HCT116 (cell line): ENCODE results near the gene UBAP1L. TPM values are rescaled to one million over a fixed set of nuclear protein-coding genes. Genes with fewer than 3 reads are reported as not detected.

ENCODE experiments used
- ATAC-seq: fragments of 200-7000 bp; cut with Tn5 transposase; 2 replicates; pipeline ENCODE4 v1.9.1; 2020; ENCODE audit warnings: mild to moderate bottlenecking, moderate library complexity
- BruUV-seq: library from RNA; stranded (reverse); fragments of 400-500 nt; replicated peaks from 2 replicates; lab custom pipeline; 2021; lab: Mats Ljungman, UMichigan
- CTCF ChIA-PET: fragments of 300-600 bp; sonication (Branson Sonifier 250); formaldehyde crosslinking; loops from one replicate; lab custom pipeline; 2021; ENCODE audit warnings: antibody characterized with exemption; lab: Charles Lee
- POLR2A ChIA-PET: fragments of 300-600, 350-600 bp; sonication (Branson Sonifier 250); formaldehyde crosslinking; loops from one replicate; lab custom pipeline; 2021; ENCODE audit warnings: antibody characterized with exemption; lab: Charles Lee
- RAD21 ChIA-PET, 2 experiments: fragments of 300-600 bp; sonication (Branson Sonifier 250); formaldehyde crosslinking; loops; one replicate each; lab custom pipeline; 2023; ENCODE audit warnings: low total read pairs in 2 of 2; ENCODE audit not compliant: uncharacterized antibody in 2 of 2, unreplicated experiment in 2 of 2, low non-redundant PET in 1 of 2; lab: Charles Lee
- DNase-seq: peaks from one replicate; pipeline ENCODE4 v3.0.0-alpha.2; 2010; ENCODE audit warnings: low read depth, low spot score
- H2AFZ ChIP-seq: fragments of 200-600 bp; shearing (Covaris generic), sonication (generic); 2 replicates; pipeline ENCODE4 v1.6.1; 2017; ENCODE audit warnings: low read depth, mixed run types, mixed read lengths, antibody characterized with exemption, low read length; ENCODE audit not compliant: poor library complexity, severe bottlenecking
- H3K27ac ChIP-seq: 2 replicates; pipeline ENCODE4 v1.5.1; 2012; ENCODE audit warnings: low read depth, low read length
- H3K27me3 ChIP-seq: fragments of 200-600 bp; sonication (generic); 2 replicates; pipeline ENCODE4 v1.6.1; 2016; ENCODE audit warnings: mixed run types, low read length, mixed read lengths; ENCODE audit not compliant: insufficient read depth
- H3K36me3 ChIP-seq, 2 experiments: fragments of 200-500 bp in 1 of 2; fragments of 200-600 bp in 1 of 2; sonication (Bioruptor generic) in 1 of 2; sonication (generic) in 1 of 2; 2 replicates each; pipeline versions ENCODE4 v1.5.1 to v1.6.1; 2014 to 2016; ENCODE audit warnings: low read length in 2 of 2, inconsistent platforms in 1 of 2, mixed read lengths in 1 of 2, mixed run types in 1 of 2; ENCODE audit not compliant: insufficient read depth in 2 of 2, control insufficient read depth in 1 of 2
- H3K4me1 ChIP-seq, 2 experiments: fragments of 200-600 bp in 1 of 2; sonication (generic) in 1 of 2; 2 replicates each; pipeline versions ENCODE4 v1.5.1 to v1.6.1; 2012 to 2017; ENCODE audit warnings: low read length in 2 of 2, inconsistent platforms in 1 of 2, mild to moderate bottlenecking in 1 of 2, mixed read lengths in 1 of 2, mixed run types in 1 of 2, moderate library complexity in 1 of 2; ENCODE audit not compliant: insufficient read depth in 2 of 2, control insufficient read depth in 1 of 2
- H3K4me2 ChIP-seq: fragments of 200-600 bp; sonication (generic); 2 replicates; pipeline ENCODE4 v1.6.1; 2017; ENCODE audit warnings: mixed run types, low read length, mixed read lengths
- H3K4me3 ChIP-seq, 2 experiments: fragments of 200-600 bp in 1 of 2; sonication (generic) in 1 of 2; replicated peaks in 1 of 2; 2 replicates each; pipeline ENCODE4 v1.5.1; 2011 to 2016; ENCODE audit warnings: low read length in 2 of 2, control low read depth in 1 of 2, low read depth in 1 of 2, mild to moderate bottlenecking in 1 of 2, mixed read lengths in 1 of 2, mixed run types in 1 of 2
- H3K79me2 ChIP-seq: fragments of 200-600 bp; sonication (generic); 2 replicates; pipeline ENCODE4 v1.6.1; 2017; ENCODE audit warnings: mild to moderate bottlenecking, mixed run types, low read length, moderate library complexity, mixed read lengths; ENCODE audit not compliant: insufficient read depth
- H3K9ac ChIP-seq: fragments of 200-600 bp; sonication (generic); 2 replicates; pipeline ENCODE4 v1.6.1; 2016; ENCODE audit warnings: low read length, mixed read lengths
- H3K9me2 ChIP-seq: fragments of 200-600 bp; sonication (generic), shearing (Covaris generic); 2 replicates; pipeline ENCODE4 v1.6.1; 2017; ENCODE audit warnings: mixed run types, mild to moderate bottlenecking, moderate library complexity; ENCODE audit not compliant: insufficient read depth
- H3K9me3 ChIP-seq, 2 experiments: fragments of 200-500 bp in 1 of 2; fragments of 200-600 bp in 1 of 2; sonication (Bioruptor generic) in 1 of 2; sonication (generic) in 1 of 2; 2 replicates each; pipeline ENCODE4 v1.6.1; 2014 to 2017; ENCODE audit warnings: low read length in 2 of 2, mixed read lengths in 2 of 2, inconsistent platforms in 1 of 2, low read depth in 1 of 2, mild to moderate bottlenecking in 1 of 2, mixed run types in 1 of 2, moderate library complexity in 1 of 2; ENCODE audit not compliant: control insufficient read depth in 1 of 2, insufficient read depth in 1 of 2
- H4K20me1 ChIP-seq: fragments of 200-600 bp; sonication (generic), shearing (Covaris generic); 2 replicates; pipeline ENCODE4 v1.6.1; 2017; ENCODE audit warnings: mixed run types, mild to moderate bottlenecking, moderate library complexity; ENCODE audit not compliant: insufficient read depth
- CEBPB ChIP-seq: IDR thresholded peaks from 2 replicates; pipeline ENCODE4 v1.6.1; 2012; ENCODE audit warnings: low read depth
- EZH2phosphoT487 ChIP-seq: fragments of 200-600 bp; IDR thresholded peaks from 2 replicates; pipeline ENCODE4 v1.6.1; 2018; ENCODE audit warnings: antibody characterized with exemption, borderline replicate concordance
- POLR2A ChIP-seq: IDR thresholded peaks from 2 replicates; pipeline ENCODE4 v1.7.0; 2011; ENCODE audit warnings: borderline replicate concordance; ENCODE audit not compliant: insufficient read depth, insufficient read length; ENCODE audit errors: extremely low read depth
- SP1 ChIP-seq: IDR thresholded peaks from 2 replicates; pipeline ENCODE4 v1.6.1; 2012; ENCODE audit warnings: low read depth
- intact Hi-C: fragments of 100-400 bp; cut with micrococcal nuclease; formaldehyde crosslinking; loops from 2 replicates; pipeline ENCODE4 v1.10.0; 2022
- total RNA-seq: library from RNA; stranded (reverse); gene quantifications from one replicate; pipeline ENCODE4 v1.2.1, GENCODE V29; 2021; ENCODE audit not compliant: unreplicated experiment
- TF ChIP-seq, protein P1 (sequence below), 3 experiments: fragments of 200-600 bp in 1 of 3; sonication (generic) in 1 of 3; IDR thresholded peaks in 2 of 3; conservative IDR thresholded peaks in 1 of 3; 2 replicates each; pipeline ENCODE4 v1.5.1; 2012 to 2017; ENCODE audit warnings: low read depth in 2 of 3, low read length in 2 of 3, antibody characterized with exemption in 1 of 3, borderline replicate concordance in 1 of 3, control low read depth in 1 of 3, mild to moderate bottlenecking in 1 of 3, mixed read lengths in 1 of 3, mixed run types in 1 of 3, moderate library complexity in 1 of 3; ENCODE audit not compliant: insufficient read depth in 1 of 3
- TF ChIP-seq, protein P2 (sequence below): IDR thresholded peaks from 2 replicates; pipeline ENCODE4 v1.6.1; 2012
- TF ChIP-seq, protein P3 (sequence below): IDR thresholded peaks from 2 replicates; pipeline ENCODE4 v1.6.1; 2012; ENCODE audit warnings: low read depth

The UBAP1L gene
- total RNA-seq, 1 experiment from 2014 or later = 4.0 TPM

DNA sequence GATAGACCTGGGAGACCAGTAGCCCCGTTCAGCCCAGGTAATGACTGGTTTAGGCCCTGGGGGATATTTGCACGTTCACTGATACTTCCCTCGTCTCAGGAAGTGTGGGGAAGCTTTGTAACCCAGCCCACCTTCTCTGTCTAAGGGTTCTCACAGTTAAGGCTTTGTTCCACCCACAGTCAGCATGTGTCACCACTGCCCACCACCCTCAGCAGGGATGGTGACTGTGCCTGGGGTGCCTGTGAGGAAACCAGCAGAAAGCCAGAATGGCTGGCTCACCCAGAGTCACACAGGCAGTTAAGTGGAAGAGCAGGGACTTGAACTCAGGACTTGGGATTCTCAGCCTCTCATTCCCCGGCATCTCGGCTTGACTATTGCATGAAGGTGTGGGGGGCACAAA is 33.2 kb downstream of the UBAP1L start:
- Histone ChIP-seq H3K9me2 (no peaks in the 10 kb centered on the region), H3K36me3 (no peaks in the 10 kb centered on the region), H3K4me1 (peaks cover 3 to 13% of the 10 kb centered on the region in 2 experiments; a peak in 2 of 4 replicates), H2AFZ (no peak overlapping the region), H3K4me3 (no peak overlapping the region), H3K4me2 (no peak overlapping the region)
- no peak for ATAC-seq
- POLR2A ChIA-PET = no interaction called here
- intact Hi-C loops = no loop called here
- TF ChIP-seq, protein P1, sequence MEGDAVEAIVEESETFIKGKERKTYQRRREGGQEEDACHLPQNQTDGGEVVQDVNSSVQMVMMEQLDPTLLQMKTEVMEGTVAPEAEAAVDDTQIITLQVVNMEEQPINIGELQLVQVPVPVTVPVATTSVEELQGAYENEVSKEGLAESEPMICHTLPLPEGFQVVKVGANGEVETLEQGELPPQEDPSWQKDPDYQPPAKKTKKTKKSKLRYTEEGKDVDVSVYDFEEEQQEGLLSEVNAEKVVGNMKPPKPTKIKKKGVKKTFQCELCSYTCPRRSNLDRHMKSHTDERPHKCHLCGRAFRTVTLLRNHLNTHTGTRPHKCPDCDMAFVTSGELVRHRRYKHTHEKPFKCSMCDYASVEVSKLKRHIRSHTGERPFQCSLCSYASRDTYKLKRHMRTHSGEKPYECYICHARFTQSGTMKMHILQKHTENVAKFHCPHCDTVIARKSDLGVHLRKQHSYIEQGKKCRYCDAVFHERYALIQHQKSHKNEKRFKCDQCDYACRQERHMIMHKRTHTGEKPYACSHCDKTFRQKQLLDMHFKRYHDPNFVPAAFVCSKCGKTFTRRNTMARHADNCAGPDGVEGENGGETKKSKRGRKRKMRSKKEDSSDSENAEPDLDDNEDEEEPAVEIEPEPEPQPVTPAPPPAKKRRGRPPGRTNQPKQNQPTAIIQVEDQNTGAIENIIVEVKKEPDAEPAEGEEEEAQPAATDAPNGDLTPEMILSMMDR (IDR thresholded peaks at IDR 0.05 in 2 of 3, conservative IDR thresholded peaks at IDR 0.05 in 1 of 3; ENCODE audit: borderline replicate concordance in 1 of 3, insufficient read depth in 1 of 3, low read depth in 2 of 3, low read length in 2 of 3) = no peak
- TF ChIP-seq, protein P2, sequence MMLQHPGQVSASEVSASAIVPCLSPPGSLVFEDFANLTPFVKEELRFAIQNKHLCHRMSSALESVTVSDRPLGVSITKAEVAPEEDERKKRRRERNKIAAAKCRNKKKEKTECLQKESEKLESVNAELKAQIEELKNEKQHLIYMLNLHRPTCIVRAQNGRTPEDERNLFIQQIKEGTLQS = no peak
- TF ChIP-seq POLR2A (no peak), CEBPB (no peak), EZH2phosphoT487 (no peak), SP1 (no peak)
- TF ChIP-seq, protein P3, sequence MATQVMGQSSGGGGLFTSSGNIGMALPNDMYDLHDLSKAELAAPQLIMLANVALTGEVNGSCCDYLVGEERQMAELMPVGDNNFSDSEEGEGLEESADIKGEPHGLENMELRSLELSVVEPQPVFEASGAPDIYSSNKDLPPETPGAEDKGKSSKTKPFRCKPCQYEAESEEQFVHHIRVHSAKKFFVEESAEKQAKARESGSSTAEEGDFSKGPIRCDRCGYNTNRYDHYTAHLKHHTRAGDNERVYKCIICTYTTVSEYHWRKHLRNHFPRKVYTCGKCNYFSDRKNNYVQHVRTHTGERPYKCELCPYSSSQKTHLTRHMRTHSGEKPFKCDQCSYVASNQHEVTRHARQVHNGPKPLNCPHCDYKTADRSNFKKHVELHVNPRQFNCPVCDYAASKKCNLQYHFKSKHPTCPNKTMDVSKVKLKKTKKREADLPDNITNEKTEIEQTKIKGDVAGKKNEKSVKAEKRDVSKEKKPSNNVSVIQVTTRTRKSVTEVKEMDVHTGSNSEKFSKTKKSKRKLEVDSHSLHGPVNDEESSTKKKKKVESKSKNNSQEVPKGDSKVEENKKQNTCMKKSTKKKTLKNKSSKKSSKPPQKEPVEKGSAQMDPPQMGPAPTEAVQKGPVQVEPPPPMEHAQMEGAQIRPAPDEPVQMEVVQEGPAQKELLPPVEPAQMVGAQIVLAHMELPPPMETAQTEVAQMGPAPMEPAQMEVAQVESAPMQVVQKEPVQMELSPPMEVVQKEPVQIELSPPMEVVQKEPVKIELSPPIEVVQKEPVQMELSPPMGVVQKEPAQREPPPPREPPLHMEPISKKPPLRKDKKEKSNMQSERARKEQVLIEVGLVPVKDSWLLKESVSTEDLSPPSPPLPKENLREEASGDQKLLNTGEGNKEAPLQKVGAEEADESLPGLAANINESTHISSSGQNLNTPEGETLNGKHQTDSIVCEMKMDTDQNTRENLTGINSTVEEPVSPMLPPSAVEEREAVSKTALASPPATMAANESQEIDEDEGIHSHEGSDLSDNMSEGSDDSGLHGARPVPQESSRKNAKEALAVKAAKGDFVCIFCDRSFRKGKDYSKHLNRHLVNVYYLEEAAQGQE = no peak
- TF ChIP-seq, all 23 proteins: peak for 0
- Histone ChIP-seq H4K20me1 (no peaks in the 10 kb centered on the region), H3K9me3 (no peaks in the 10 kb centered on the region), H3K27ac (no peak overlapping the region), H3K9ac (no peak overlapping the region), H3K27me3 (peaks cover 7% of the 10 kb centered on the region; the same call in 1 of the 2 replicates), H3K79me2 (no peaks in the 10 kb centered on the region)
- CTCF ChIA-PET = interaction anchor here (1.4 to 2.5 kb wide), 3 partner anchors 20 to 48 kb away, joined by 4 to 7 read pairs (median 6); no protein-coding TSS in a partner anchor
- no peak for DNase-seq
- RAD21 ChIA-PET = no interaction called here
- BruUV-seq = no TSS peak
